ENCODE measurements around the gene UCKL1. TPM values are rescaled to one million over a fixed set of nuclear protein-coding genes. Genes with fewer than 3 reads are reported as not detected.

Gene UCKL1
- total RNA-seq, 3 donors from 2014 or later (not counting 1 experiment from before 2014, with no cell fraction given), result 49.9 to 58.1 (median 49.9) TPM

DNA sequence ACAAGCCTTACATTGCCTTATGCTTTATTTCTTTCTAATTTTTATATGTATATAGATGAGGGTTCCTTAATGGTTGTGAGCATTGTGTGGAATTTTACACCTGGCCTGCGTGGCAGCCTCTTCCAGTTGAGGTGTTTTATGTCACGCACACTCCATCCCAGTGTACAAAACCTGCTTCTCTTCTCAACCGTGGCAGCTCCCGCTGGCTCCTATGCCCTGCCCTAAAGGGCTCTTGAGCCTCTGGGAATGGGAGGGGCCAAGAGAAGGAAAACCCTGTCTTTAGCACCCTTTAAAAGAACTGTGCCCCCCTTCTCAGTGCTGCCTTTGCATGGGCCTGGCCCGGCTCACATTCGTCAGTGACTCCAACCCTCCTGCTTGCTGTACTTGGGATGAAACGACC, 65.6 kb downstream of the UCKL1 start:
- H3K4me3 Mint-ChIP-seq, result no peak overlapping the region
- 91% methylated on average over 5 of the region's 7 CpGs for WGBS (ENCODE audit: insufficient coverage)
- no peaks in the 10 kb centered on the region for H3K9me3 Mint-ChIP-seq
- Histone ChIP-seq H3K36me3 (ENCODE audit: control insufficient read depth, insufficient read depth, low read length) (peaks cover 34% of the 10 kb centered on the region), H3K9me3 (ENCODE audit: control insufficient read depth, insufficient read depth, low read length) (no peaks in the 10 kb centered on the region), H3K27me3 (ENCODE audit: control insufficient read depth, insufficient read depth, low read length) (no peaks in the 10 kb centered on the region), H3K4me1 (ENCODE audit: control insufficient read depth, insufficient read depth, low read length) (peaks cover 8% of the 10 kb centered on the region), H3K27ac (ENCODE audit: low read length) (no peak overlapping the region), H3K4me3 (ENCODE audit: low read length) (no peak overlapping the region)
- no peak overlapping the region for H3K27ac Mint-ChIP-seq
- H3K4me1 Mint-ChIP-seq, result peaks cover 6 to 8% of the 10 kb centered on the region in 2 donors
- no peak for ATAC-seq
- H3K36me3 Mint-ChIP-seq, result no peaks in the 10 kb centered on the region
- DNase-seq, result no peak
- intact Hi-C loops (cut with micrococcal nuclease), result no loop called here
- TF ChIP-seq, protein P1, sequence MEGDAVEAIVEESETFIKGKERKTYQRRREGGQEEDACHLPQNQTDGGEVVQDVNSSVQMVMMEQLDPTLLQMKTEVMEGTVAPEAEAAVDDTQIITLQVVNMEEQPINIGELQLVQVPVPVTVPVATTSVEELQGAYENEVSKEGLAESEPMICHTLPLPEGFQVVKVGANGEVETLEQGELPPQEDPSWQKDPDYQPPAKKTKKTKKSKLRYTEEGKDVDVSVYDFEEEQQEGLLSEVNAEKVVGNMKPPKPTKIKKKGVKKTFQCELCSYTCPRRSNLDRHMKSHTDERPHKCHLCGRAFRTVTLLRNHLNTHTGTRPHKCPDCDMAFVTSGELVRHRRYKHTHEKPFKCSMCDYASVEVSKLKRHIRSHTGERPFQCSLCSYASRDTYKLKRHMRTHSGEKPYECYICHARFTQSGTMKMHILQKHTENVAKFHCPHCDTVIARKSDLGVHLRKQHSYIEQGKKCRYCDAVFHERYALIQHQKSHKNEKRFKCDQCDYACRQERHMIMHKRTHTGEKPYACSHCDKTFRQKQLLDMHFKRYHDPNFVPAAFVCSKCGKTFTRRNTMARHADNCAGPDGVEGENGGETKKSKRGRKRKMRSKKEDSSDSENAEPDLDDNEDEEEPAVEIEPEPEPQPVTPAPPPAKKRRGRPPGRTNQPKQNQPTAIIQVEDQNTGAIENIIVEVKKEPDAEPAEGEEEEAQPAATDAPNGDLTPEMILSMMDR (IDR thresholded peaks at IDR 0.05), result no peak
- no peaks in the 10 kb centered on the region for H3K27me3 Mint-ChIP-seq (ENCODE audit: low read depth in 2 of 2)

DNA sequence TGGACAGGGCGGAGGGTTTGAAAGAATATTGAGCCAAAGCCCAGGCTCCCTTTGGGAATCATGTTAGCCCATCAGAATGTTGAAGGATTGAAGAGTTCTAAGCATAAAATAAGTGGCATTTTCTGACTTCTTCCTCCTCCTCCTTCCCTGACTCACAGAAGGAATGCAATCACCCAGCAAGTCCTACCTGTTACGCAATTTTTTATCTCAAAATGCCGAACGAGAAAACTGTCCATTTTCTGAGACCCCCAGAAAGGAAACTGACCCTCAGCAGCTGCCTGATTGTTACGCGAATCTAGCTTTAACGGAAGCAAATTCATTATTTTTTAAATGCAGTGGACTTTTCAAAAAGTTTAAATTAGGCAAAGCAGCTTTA, 66.0 kb downstream of the UCKL1 start:
- Mint-ChIP-seq H3K9me3 (no peaks in the 10 kb centered on the region), H3K27me3 (ENCODE audit: low read depth in 2 of 2) (no peaks in the 10 kb centered on the region), H3K36me3 (no peaks in the 10 kb centered on the region), H3K4me1 (peaks cover 6 to 8% of the 10 kb centered on the region in 2 donors), H3K4me3 (no peak overlapping the region), H3K27ac (no peak overlapping the region)
- intact Hi-C loops (cut with micrococcal nuclease), result no loop called here
- Histone ChIP-seq H3K4me1 (ENCODE audit: control insufficient read depth, insufficient read depth, low read length) (peaks cover 11% of the 10 kb centered on the region), H3K9me3 (ENCODE audit: control insufficient read depth, insufficient read depth, low read length) (no peaks in the 10 kb centered on the region), H3K27me3 (ENCODE audit: control insufficient read depth, insufficient read depth, low read length) (no peaks in the 10 kb centered on the region), H3K4me3 (ENCODE audit: low read length) (no peak overlapping the region), H3K36me3 (ENCODE audit: control insufficient read depth, insufficient read depth, low read length) (peaks cover 37% of the 10 kb centered on the region), H3K27ac (ENCODE audit: low read length) (no peak overlapping the region)
- 98% methylated on average over 7 of the region's 7 CpGs for whole genome bisulfite sequencing (ENCODE audit: insufficient coverage)
- DNase-seq, result no peak
- no peak for ATAC-seq
- TF ChIP-seq, protein P1 (IDR thresholded peaks at IDR 0.05), result no peak

Other genes with a start within 250 kb of the UCKL1 start
- gene ARFRP1, start 248.4 kb downstream of the UCKL1 start, total RNA-seq, result 10 to 100 TPM; 43.9 to 55.8 (median 50.6) TPM
- gene ZGPAT, start 248.4 kb downstream of the UCKL1 start, total RNA-seq, result 10 to 100 TPM; 39.3 to 47.7 (median 46.1) TPM
- 10 to 100 TPM; 86.5 to 94.4 (median 91.7) TPM for gene LIME1, start 219.8 kb downstream of the UCKL1 start, total RNA-seq
- gene SLC2A4RG, start 216.6 kb downstream of the UCKL1 start, total RNA-seq, result 100 to 1,000 TPM in 1 of 3 donors, 10 to 100 TPM in 2; 90.4 to 100 (median 95.5) TPM
- gene ZBTB46, start 125.2 kb downstream of the UCKL1 start, total RNA-seq, result 1 to 10 TPM; 1.1 TPM
- gene ABHD16B, start 94.9 kb downstream of the UCKL1 start, total RNA-seq, result not detected
- gene TPD52L2, start 91.1 kb downstream of the UCKL1 start, total RNA-seq, result 10 to 100 TPM; 36.8 to 47.2 (median 45.1) TPM
- gene DNAJC5, start 61.3 kb downstream of the UCKL1 start, total RNA-seq, result 10 to 100 TPM; 27.5 to 45.1 (median 42.8) TPM
- 10 to 100 TPM; 11.5 to 16.8 (median 13.8) TPM for gene ZNF512B, start 13.5 kb upstream of the UCKL1 start, total RNA-seq
- gene SAMD10, start 23.2 kb upstream of the UCKL1 start, total RNA-seq, result 10 to 100 TPM; 15.2 to 22.3 (median 17.6) TPM
- gene PRPF6, start 24.7 kb upstream of the UCKL1 start, total RNA-seq, result 10 to 100 TPM; 52.7 to 63.0 (median 55.0) TPM
- gene C20orf204, start 79.8 kb upstream of the UCKL1 start, total RNA-seq, result 1 to 10 TPM; 4.3 to 5.5 (median 5.3) TPM
- gene SOX18, start 93.2 kb upstream of the UCKL1 start, total RNA-seq, result not detected
- 10 to 100 TPM; 25.0 to 28.7 (median 28.5) TPM for gene TCEA2, start 106.8 kb upstream of the UCKL1 start, total RNA-seq
- 10 to 100 TPM; 61.9 to 76.4 (median 68.2) TPM for gene RGS19, start 123.1 kb upstream of the UCKL1 start, total RNA-seq
- gene OPRL1, start 123.7 kb upstream of the UCKL1 start, total RNA-seq, result 1 to 10 TPM; 1.2 to 2.2 (median 1.4) TPM
- not detected for gene LKAAEAR1, start 128.0 kb upstream of the UCKL1 start, total RNA-seq
- not detected for gene NPBWR2, start 151.1 kb upstream of the UCKL1 start, total RNA-seq
- not detected for gene MYT1, start 208.0 kb upstream of the UCKL1 start, total RNA-seq